Lower leg skin (tissue), 4 donors: ENCODE measurements around the gene XIRP2. TPM values are rescaled to one million over a fixed set of nuclear protein-coding genes. Genes with fewer than 3 reads are reported as not detected.
"Not testable (repeated sequence)": the region's sequence is repeated elsewhere in the genome, so short reads cannot be mapped to it uniquely, and the experiment has no call there.

Experiments used
- DNase-seq, 2 donors: peaks; one replicate each; pipeline ENCODE4 v3.0.0-alpha.2; 2019; ENCODE audit warnings: low spot score in 2 of 2
- H3K4me3 ChIP-seq: fragments of 200-600 bp; sonication (generic); 2 replicates; pipeline ENCODE4 v1.5.1; 2017; ENCODE audit warnings: mild to moderate bottlenecking, low read depth; ENCODE audit not compliant: poor library complexity, severe bottlenecking
- POLR2A ChIP-seq, 2 donors: fragments of 450-650 bp; IDR thresholded peaks; one replicate each; pipeline ENCODE4 v1.6.1; 2016 to 2017; ENCODE audit warnings: antibody characterized with exemption in 2 of 2, mild to moderate bottlenecking in 1 of 2, moderate library complexity in 1 of 2
- WGBS, 2 donors: methylation state at CpG; one replicate each; pipeline ENCODE4 v1.1.5; 2018; 5-methylcytosine and 5-hydroxymethylcytosine counted together
- intact Hi-C: fragments of 100-400 bp; cut with DNase I; formaldehyde crosslinking; loops from one replicate; pipeline ENCODE4 v1.15.0; 2023; ENCODE audit warnings: low total_unique reads
- total RNA-seq, 4 donors: library from RNA; depleted of rRNA; stranded (reverse); fragments of >200 nt; gene quantifications; one replicate each; pipeline ENCODE4 v1.1.0, GENCODE V29; 2016
- TF ChIP-seq, protein P1 (sequence below), 3 donors: fragments of 450-650 bp; IDR thresholded peaks; one replicate each; pipeline ENCODE4 v1.5.1; 2016; ENCODE audit warnings: antibody characterized with exemption in 3 of 3, mild to moderate bottlenecking in 3 of 3, moderate library complexity in 2 of 3

Gene XIRP2
- total RNA-seq, 4 donors from 2014 or later = 0.06 TPM; not detected in 3

DNA sequence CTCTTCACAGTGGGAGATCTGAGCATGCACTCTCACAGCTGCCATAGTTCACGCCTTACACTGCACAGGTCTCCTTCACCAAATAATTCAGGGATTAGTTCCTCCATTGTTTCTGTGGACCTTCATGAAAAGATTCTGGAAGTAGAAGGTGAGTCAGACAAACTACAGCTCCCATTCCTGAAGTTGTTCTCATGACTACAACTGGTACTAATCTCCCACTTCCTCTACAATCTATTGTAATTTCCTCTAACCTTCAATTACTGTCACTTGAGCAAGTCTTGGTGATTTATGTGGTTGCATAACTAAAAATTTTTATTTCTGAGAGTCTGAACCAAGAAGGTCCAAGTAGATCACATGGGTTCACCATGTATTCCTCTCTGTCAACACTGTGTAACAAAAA, 128.7 kb downstream of the XIRP2 start:
- no peak for DNase-seq
- no peak overlapping the region for H3K4me3 ChIP-seq
- TF ChIP-seq POLR2A (IDR thresholded peaks at IDR 0.05) = no peak
- TF ChIP-seq, protein P1, sequence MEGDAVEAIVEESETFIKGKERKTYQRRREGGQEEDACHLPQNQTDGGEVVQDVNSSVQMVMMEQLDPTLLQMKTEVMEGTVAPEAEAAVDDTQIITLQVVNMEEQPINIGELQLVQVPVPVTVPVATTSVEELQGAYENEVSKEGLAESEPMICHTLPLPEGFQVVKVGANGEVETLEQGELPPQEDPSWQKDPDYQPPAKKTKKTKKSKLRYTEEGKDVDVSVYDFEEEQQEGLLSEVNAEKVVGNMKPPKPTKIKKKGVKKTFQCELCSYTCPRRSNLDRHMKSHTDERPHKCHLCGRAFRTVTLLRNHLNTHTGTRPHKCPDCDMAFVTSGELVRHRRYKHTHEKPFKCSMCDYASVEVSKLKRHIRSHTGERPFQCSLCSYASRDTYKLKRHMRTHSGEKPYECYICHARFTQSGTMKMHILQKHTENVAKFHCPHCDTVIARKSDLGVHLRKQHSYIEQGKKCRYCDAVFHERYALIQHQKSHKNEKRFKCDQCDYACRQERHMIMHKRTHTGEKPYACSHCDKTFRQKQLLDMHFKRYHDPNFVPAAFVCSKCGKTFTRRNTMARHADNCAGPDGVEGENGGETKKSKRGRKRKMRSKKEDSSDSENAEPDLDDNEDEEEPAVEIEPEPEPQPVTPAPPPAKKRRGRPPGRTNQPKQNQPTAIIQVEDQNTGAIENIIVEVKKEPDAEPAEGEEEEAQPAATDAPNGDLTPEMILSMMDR (IDR thresholded peaks at IDR 0.05) = no peak
- 81 to 84% methylated on average over 1 of the region's 1 CpG for WGBS, 2 donors
- intact Hi-C loops = no loop called here

DNA sequence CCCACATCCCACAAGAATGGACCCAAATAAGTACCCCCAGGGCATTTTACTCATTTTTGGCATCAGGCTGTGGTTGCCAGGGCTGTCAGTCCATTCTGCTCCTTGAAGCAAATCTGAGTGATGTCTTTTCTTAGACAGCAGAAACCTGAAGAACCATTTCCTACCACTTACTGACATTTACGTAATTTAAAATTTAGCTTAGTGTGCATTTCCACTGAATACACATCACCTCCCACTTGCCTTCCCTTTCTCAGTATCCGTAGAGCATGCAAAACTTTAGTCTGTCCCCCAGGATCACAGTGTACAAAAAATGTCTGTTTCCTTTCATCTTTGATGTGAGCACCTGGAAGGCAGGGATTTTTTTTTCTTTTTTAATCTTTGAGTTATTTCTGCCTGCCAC, 130.3 kb downstream of the XIRP2 start:
- no peak for DNase-seq
- H3K4me3 ChIP-seq = no peak overlapping the region
- 33% methylated on average over 2 of the region's 2 CpGs for WGBS, 2 donors
- intact Hi-C loops = no loop called here
- TF ChIP-seq, protein P1 (IDR thresholded peaks at IDR 0.05) = no peak
- TF ChIP-seq POLR2A (IDR thresholded peaks at IDR 0.05) = no peak

DNA sequence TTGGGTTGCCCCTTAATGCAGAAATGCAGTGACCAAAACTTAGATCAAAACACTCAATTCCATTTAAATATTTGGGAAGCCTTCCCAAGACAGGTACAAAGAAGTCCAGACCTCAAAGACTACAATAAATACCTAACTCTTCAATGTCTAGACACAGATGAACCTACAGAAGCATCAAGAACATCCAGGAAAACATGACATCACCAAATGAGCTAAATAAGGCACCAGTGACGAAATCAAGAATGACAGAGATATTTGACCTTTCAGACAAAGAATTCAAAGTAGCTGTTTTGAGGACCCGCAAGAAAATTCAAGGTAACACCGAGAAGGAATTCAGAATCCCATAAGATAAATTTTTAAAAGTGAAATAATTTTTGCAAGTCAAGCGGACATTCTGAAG, 140.2 kb downstream of the XIRP2 start:
- intact Hi-C loops = no loop called here

DNA sequence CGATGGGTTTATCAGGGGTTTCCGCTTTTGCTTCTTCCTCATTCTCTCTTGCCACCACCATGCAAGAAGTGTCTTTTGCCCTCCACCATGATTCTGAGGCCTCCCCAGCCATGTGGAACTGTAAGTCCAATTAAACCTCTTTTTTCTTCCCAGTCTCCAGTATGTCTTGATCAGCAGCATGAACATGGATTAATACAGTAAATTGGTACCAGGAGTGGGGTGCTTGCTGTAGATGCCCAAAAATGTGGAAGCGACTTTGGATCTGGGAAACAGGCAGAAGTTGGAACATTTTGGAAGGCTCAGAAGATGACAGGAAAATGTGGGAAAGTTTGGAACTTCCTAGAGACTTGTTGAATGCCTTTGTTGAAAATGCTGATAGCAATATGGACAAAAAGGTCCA, 146.7 kb downstream of the XIRP2 start:
- H3K4me3 ChIP-seq, intact Hi-C loops, DNase-seq: not testable (repeated sequence)
- 91 to 99% methylated on average over 3 of the region's 3 CpGs for WGBS, 2 donors

More for the DNA sequence above, 140.2 kb downstream of the XIRP2 start:
- TF ChIP-seq, protein P1 (IDR thresholded peaks at IDR 0.05) = no peak
- TF ChIP-seq POLR2A (IDR thresholded peaks at IDR 0.05) = no peak
- 85 to 91% methylated on average over 4 of the region's 4 CpGs for WGBS, 2 donors
- H3K4me3 ChIP-seq = no peak overlapping the region
- no peak for DNase-seq

DNA sequence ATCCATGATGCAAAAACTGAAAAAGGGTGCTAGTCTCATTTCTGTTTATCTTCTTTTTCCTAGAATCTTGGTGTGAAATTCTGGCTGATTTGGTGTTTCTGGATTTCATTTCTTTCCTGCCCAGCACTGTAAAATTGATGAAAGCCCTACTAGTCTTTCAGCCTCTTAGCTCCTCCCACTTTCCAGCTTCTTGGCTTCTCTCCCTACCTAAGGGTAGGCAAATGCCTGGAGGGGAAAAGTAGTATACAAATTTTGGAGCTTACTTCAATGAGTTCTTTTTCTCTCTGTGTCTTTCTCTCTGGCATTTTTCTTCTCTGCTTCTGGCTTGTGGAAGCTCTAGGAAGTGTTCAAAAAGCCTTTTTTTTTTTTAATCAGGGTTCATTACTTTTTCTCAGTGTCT, 160.5 kb downstream of the XIRP2 start:
- DNase-seq = no peak
- TF ChIP-seq, protein P1 (IDR thresholded peaks at IDR 0.05) = no peak
- TF ChIP-seq POLR2A (IDR thresholded peaks at IDR 0.05) = no peak
- intact Hi-C loops = no loop called here
- H3K4me3 ChIP-seq = no peak overlapping the region

DNA sequence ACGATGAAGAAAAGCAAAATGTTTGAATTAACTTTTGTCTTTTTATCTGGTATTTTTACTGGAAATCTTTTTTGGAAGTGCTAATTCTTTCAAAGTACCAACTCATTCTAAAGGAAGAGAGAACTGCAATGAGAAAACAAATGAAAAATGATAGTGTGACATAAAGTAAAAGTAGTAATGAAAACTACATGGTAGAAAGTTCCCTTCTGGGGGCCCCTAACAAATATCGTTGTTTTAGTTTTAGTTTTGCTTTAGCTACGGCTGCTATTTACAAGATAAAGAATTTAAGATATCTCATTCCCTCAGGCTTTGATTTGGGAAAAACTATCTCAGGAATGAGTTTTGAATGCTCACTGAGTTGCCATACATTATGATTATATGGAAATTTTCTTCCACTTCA, 161.4 kb downstream of the XIRP2 start:
- no peak for DNase-seq
- H3K4me3 ChIP-seq = no peak overlapping the region
- intact Hi-C loops = no loop called here
- TF ChIP-seq POLR2A (IDR thresholded peaks at IDR 0.05) = no peak
- TF ChIP-seq, protein P1 (IDR thresholded peaks at IDR 0.05) = no peak
- WGBS, 2 donors = 52% methylated on average over 3 of the region's 3 CpGs
